Keratinocyte (primary cell): ENCODE measurements around the gene BTBD6. TPM values are rescaled to one million over a fixed set of nuclear protein-coding genes. Genes with fewer than 3 reads are reported as not detected.

ENCODE experiments used
- DNase-seq: peaks from one replicate; pipeline ENCODE4 v3.0.0-alpha.2; 2011; ENCODE audit warnings: low read depth, missing footprints, low spot score
- FAIRE-seq: peaks from 2 replicates; lab custom pipeline; 2011; peaks lifted over from hg19 to GRCh38; lab: Jason Lieb, UNC
- H2AFZ ChIP-seq: 2 replicates; pipeline ENCODE4 v1.6.0; 2012; ENCODE audit warnings: low read length, control low read depth, inconsistent platforms; ENCODE audit not compliant: control insufficient read depth
- H3K27ac ChIP-seq: 2 replicates; pipeline ENCODE4 v1.5.1; 2011; ENCODE audit warnings: low read length; ENCODE audit not compliant: control insufficient read depth, insufficient read depth
- H3K27me3 ChIP-seq: 3 replicates; pipeline ENCODE4 v1.6.0; 2011; ENCODE audit warnings: low read length; ENCODE audit not compliant: control insufficient read depth, insufficient read depth; ENCODE audit errors: extremely low read depth
- H3K36me3 ChIP-seq, 2 experiments: 2 replicates in 1 of 2; 3 replicates in 1 of 2; pipeline ENCODE4 v1.5.1; 2011; ENCODE audit warnings: low read length in 2 of 2, mild to moderate bottlenecking in 1 of 2; ENCODE audit not compliant: control insufficient read depth in 2 of 2, insufficient read depth in 2 of 2; ENCODE audit errors: extremely low read depth in 1 of 2
- H3K4me1 ChIP-seq: 3 replicates; pipeline ENCODE4 v1.5.1; 2011; ENCODE audit warnings: low read length; ENCODE audit not compliant: control insufficient read depth, insufficient read depth; ENCODE audit errors: extremely low read depth
- H3K4me2 ChIP-seq: 3 replicates; pipeline ENCODE4 v1.6.0; 2011; ENCODE audit warnings: low read depth, low read length; ENCODE audit not compliant: control insufficient read depth, insufficient read depth; ENCODE audit errors: extremely low read depth
- H3K4me3 ChIP-seq, 3 experiments: fragments of 200-600 bp in 1 of 3; sonication (generic) in 1 of 3; 2 replicates in 2 of 3; 3 replicates in 1 of 3; pipeline ENCODE4 v1.5.1; 2011 to 2016; ENCODE audit warnings: low read length in 3 of 3, mild to moderate bottlenecking in 3 of 3, control low read depth in 2 of 3, inconsistent platforms in 1 of 3, low read depth in 1 of 3, mixed read lengths in 1 of 3, mixed run types in 1 of 3, moderate library complexity in 1 of 3; ENCODE audit not compliant: control insufficient read depth in 2 of 3, insufficient read depth in 2 of 3; ENCODE audit errors: extremely low read depth in 1 of 3
- H3K79me2 ChIP-seq: 2 replicates; pipeline ENCODE4 v1.6.0; 2012; ENCODE audit warnings: low read length; ENCODE audit not compliant: control insufficient read depth, insufficient read depth
- H3K9ac ChIP-seq: 3 replicates; pipeline ENCODE4 v1.6.0; 2011; ENCODE audit warnings: low read length; ENCODE audit not compliant: control insufficient read depth, insufficient read depth; ENCODE audit errors: extremely low read depth
- H3K9me1 ChIP-seq: 3 replicates; pipeline ENCODE4 v1.6.0; 2011; ENCODE audit warnings: low read length; ENCODE audit not compliant: control insufficient read depth, insufficient read depth; ENCODE audit errors: extremely low read depth
- H3K9me3 ChIP-seq: 2 replicates; pipeline ENCODE4 v1.5.1; 2012; ENCODE audit warnings: low read depth, low read length; ENCODE audit not compliant: control insufficient read depth
- H4K20me1 ChIP-seq: 3 replicates; pipeline ENCODE4 v1.6.0; 2011; ENCODE audit warnings: low read length; ENCODE audit not compliant: control insufficient read depth, insufficient read depth; ENCODE audit errors: extremely low read depth
- CTCF ChIP-seq, 3 experiments: IDR thresholded peaks in 1 of 3; conservative IDR thresholded peaks in 1 of 3; optimal IDR thresholded peaks in 1 of 3; 2 replicates in 2 of 3; 3 replicates in 1 of 3; pipeline versions ENCODE3 to v1.5.1; 2011; ENCODE audit warnings: low read length in 3 of 3, mild to moderate bottlenecking in 3 of 3, moderate library complexity in 2 of 3, control low read depth in 1 of 3, inconsistent platforms in 1 of 3; ENCODE audit not compliant: insufficient read depth in 2 of 3; ENCODE audit errors: extremely low read depth in 1 of 3
- EZH2 ChIP-seq: IDR thresholded peaks from one replicate; pipeline ENCODE4 v1.6.1; 2012; ENCODE audit warnings: inconsistent platforms, mild to moderate bottlenecking, low read length, moderate library complexity
- dilution Hi-C: fragments of 300-500 bp; cut with MboI; formaldehyde crosslinking; loops from one replicate; pipeline ENCODE4 v1.7.0; 2020; ENCODE audit warnings: low sequenced_read_pairs; ENCODE audit not compliant: extremely low pct_ligation_motif_present
- polyA plus RNA-seq, 5 experiments: library from polyadenylated mRNA; depleted of rRNA in 3 of 5; stranded (reverse) in 3 of 5; stranded (forward) in 1 of 5; unstranded in 1 of 5; fragments of >200 nt; gene quantifications; 1 replicate in 1 of 5; 2 replicates in 3 of 5; 3 replicates in 1 of 5; pipeline versions ENCODE4 v1.2.1 to v1.2.3, GENCODE V29; 2011 to 2012; ENCODE audit warnings: missing spikeins in 2 of 5, low read depth in 1 of 5, low replicate concordance in 1 of 5

BTBD6 gene
- polyA plus RNA-seq, 1 donor (not counting 4 experiments of a cell fraction or from before 2014, with no cell fraction given), result 22.2 TPM

DNA sequence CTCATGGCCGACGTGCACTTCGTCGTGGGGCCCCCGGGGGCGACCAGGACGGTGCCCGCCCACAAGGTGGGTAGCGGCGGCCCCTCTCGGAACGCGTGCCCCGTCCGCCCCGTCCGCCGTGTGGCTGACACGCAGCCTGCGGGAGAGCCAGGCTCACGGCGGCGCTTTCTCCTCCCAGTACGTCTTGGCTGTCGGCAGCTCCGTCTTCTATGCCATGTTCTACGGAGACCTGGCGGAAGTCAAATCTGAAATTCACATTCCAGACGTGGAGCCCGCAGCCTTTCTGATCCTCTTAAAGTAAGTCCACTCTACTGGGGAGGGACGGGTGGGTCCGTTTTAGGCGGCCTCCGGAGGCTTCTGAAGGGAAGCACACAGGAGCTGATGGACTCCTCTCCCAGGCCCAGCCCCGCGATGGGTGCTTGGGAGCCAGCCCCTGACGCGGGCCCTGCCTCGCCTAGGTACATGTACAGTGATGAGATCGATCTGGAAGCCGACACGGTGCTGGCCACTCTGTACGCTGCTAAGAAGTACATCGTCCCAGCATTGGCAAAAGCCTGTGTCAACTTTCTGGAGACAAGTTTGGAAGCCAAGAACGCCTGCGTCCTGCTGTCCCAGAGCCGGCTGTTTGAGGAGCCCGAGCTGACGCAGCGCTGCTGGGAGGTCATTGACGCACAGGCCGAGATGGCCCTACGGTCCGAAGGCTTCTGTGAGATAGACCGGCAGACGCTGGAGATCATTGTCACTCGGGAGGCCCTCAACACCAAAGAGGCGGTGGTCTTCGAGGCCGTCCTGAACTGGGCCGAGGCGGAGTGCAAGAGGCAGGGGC is 1.1 kb downstream of the BTBD6 start:
- FAIRE-seq (no peak), DNase-seq (no peak)
- peaks cover 7% of the 10 kb centered on the region for H3K4me1 ChIP-seq
- H3K27me3 ChIP-seq, result no peaks in the 10 kb centered on the region
- H3K36me3 ChIP-seq, result peaks cover 17 to 20% of the 10 kb centered on the region in 2 experiments
- H3K27ac ChIP-seq, result peak overlapping the region; percentile 40
- H4K20me1 ChIP-seq, result no peaks in the 10 kb centered on the region
- no peaks in the 10 kb centered on the region for H3K9me1 ChIP-seq
- peak overlapping the region; percentile 73 for H3K9ac ChIP-seq
- no peaks in the 10 kb centered on the region for H3K9me3 ChIP-seq
- H3K79me2 ChIP-seq, result peaks cover 15% of the 10 kb centered on the region
- H3K4me3 ChIP-seq, result peak overlapping the region; percentile 54 to 67 (median 64)
- H2AFZ ChIP-seq, result no peak overlapping the region
- TF ChIP-seq CTCF (optimal IDR thresholded peaks at IDR 0.05 in 1 of 3, IDR thresholded peaks at IDR 0.05 in 1 of 3, conservative IDR thresholded peaks at IDR 0.05 in 1 of 3; ENCODE audit: extremely low read depth in 1 of 3, insufficient read depth in 2 of 3, low read length in 3 of 3) (no peak), EZH2 (no peak)
- peak overlapping the region; percentile 66 for H3K4me2 ChIP-seq
- dilution Hi-C loops, result no loop called here

GRCh38 chr14:105250008-105250366 is 1.7 kb downstream of the BTBD6 start:
- H3K36me3 ChIP-seq, result peaks cover 17 to 20% of the 10 kb centered on the region in 2 experiments
- dilution Hi-C loops, result no loop called here
- H4K20me1 ChIP-seq, result no peaks in the 10 kb centered on the region
- no peak overlapping the region for H3K4me3 ChIP-seq
- H2AFZ ChIP-seq, result no peak overlapping the region
- H3K9ac ChIP-seq, result no peak overlapping the region
- peaks cover 7% of the 10 kb centered on the region for H3K4me1 ChIP-seq
- H3K9me1 ChIP-seq, result no peaks in the 10 kb centered on the region
- no peak overlapping the region for H3K27ac ChIP-seq
- FAIRE-seq (no peak), DNase-seq (no peak)
- TF ChIP-seq CTCF (optimal IDR thresholded peaks at IDR 0.05 in 1 of 3, IDR thresholded peaks at IDR 0.05 in 1 of 3, conservative IDR thresholded peaks at IDR 0.05 in 1 of 3; ENCODE audit: extremely low read depth in 1 of 3, insufficient read depth in 2 of 3, low read length in 3 of 3) (no peak), EZH2 (no peak)
- no peaks in the 10 kb centered on the region for H3K27me3 ChIP-seq
- H3K4me2 ChIP-seq, result no peak overlapping the region
- H3K9me3 ChIP-seq, result no peaks in the 10 kb centered on the region
- peaks cover 15% of the 10 kb centered on the region for H3K79me2 ChIP-seq
